AG04449 (cell line): ENCODE data around the gene TRAK1.
"Not testable (repeated sequence)": the region's sequence is repeated elsewhere in the genome, so short reads cannot be mapped to it uniquely, and the experiment has no call there.

Source experiments
- CTCF ChIA-PET: fragments of 350-600 bp; formaldehyde crosslinking; extraction: SDS; loops from one replicate; lab custom pipeline; 2021; ENCODE audit warnings: antibody characterized with exemption; lab: Yijun Ruan, JAX
- POLR2A ChIA-PET: fragments of 400-600, 350-600 bp; formaldehyde crosslinking; extraction: SDS; loops from one replicate; lab custom pipeline; 2020; ENCODE audit warnings: antibody characterized with exemption, inconsistent platforms; lab: Yijun Ruan, JAX
- DNase-seq: peaks from one replicate; pipeline ENCODE4 v3.0.0-alpha.2; 2010; ENCODE audit warnings: low read depth, low spot score
- H3K4me3 ChIP-seq: 2 replicates; pipeline ENCODE4 v1.5.1; 2011; ENCODE audit warnings: low read depth, mild to moderate bottlenecking, control low read depth, low read length
- TF ChIP-seq, protein P1 (sequence below): IDR thresholded peaks from one replicate; pipeline ENCODE4 v1.5.1; 2011; ENCODE audit warnings: mild to moderate bottlenecking, moderate library complexity, low read length, control low read depth, inconsistent platforms; ENCODE audit not compliant: insufficient read depth; ENCODE audit errors: missing control alignments

Gene TRAK1, protein sequence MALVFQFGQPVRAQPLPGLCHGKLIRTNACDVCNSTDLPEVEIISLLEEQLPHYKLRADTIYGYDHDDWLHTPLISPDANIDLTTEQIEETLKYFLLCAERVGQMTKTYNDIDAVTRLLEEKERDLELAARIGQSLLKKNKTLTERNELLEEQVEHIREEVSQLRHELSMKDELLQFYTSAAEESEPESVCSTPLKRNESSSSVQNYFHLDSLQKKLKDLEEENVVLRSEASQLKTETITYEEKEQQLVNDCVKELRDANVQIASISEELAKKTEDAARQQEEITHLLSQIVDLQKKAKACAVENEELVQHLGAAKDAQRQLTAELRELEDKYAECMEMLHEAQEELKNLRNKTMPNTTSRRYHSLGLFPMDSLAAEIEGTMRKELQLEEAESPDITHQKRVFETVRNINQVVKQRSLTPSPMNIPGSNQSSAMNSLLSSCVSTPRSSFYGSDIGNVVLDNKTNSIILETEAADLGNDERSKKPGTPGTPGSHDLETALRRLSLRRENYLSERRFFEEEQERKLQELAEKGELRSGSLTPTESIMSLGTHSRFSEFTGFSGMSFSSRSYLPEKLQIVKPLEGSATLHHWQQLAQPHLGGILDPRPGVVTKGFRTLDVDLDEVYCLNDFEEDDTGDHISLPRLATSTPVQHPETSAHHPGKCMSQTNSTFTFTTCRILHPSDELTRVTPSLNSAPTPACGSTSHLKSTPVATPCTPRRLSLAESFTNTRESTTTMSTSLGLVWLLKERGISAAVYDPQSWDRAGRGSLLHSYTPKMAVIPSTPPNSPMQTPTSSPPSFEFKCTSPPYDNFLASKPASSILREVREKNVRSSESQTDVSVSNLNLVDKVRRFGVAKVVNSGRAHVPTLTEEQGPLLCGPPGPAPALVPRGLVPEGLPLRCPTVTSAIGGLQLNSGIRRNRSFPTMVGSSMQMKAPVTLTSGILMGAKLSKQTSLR

DNA sequence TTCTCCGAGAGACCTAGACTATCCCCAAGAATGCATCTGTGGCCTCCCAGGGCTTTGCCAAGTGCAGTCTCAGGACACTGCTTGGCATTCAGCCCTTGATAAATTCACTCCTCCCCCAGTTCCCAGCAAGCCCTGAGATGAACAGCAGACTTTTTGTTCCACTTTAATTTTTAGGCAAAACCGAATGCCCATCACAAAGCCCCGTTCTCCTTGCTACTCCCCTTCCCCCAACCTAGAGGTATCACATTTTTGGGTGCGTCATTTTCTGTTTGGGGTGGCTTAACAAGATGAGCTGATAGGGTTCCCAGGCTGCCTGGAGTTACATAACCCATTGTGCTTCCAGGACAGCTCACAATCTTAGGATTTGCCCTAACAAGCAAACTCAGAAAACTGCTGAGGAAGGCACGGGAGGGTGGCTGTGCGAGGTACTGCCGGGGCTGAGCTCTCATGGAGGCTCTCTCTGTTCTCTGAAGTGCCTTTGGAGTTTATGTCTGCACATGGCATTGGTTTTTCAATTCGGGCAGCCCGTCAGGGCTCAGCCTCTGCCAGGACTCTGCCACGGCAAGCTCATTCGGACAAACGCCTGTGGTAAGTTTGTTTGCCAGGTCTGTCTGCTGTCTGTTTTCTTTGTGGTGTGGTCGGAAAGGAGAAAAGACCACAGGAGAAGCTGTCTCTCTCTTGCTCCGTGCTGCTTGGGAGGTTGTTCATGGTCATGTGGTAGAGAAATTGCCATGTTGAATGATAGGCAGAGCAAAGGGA lies at the start of gene TRAK1:
Gene TRAK1, plus strand, starts transcription at position 385 of the 759 bp plus-strand sequence. Its CDS starts 113 bp downstream, at position 498.
- DNase-seq, result no peak
- TF ChIP-seq, protein P1, sequence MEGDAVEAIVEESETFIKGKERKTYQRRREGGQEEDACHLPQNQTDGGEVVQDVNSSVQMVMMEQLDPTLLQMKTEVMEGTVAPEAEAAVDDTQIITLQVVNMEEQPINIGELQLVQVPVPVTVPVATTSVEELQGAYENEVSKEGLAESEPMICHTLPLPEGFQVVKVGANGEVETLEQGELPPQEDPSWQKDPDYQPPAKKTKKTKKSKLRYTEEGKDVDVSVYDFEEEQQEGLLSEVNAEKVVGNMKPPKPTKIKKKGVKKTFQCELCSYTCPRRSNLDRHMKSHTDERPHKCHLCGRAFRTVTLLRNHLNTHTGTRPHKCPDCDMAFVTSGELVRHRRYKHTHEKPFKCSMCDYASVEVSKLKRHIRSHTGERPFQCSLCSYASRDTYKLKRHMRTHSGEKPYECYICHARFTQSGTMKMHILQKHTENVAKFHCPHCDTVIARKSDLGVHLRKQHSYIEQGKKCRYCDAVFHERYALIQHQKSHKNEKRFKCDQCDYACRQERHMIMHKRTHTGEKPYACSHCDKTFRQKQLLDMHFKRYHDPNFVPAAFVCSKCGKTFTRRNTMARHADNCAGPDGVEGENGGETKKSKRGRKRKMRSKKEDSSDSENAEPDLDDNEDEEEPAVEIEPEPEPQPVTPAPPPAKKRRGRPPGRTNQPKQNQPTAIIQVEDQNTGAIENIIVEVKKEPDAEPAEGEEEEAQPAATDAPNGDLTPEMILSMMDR, result no peak
- ChIA-PET CTCF (interaction anchor here (0.8 to 2.5 kb wide), 5 partner anchors 9 to 193 kb away, joined by 3 to 17 read pairs (median 5); no protein-coding TSS in a partner anchor), POLR2A (no interaction called here)
- no peak within 1 kb of the TSS for H3K4me3 ChIP-seq

DNA sequence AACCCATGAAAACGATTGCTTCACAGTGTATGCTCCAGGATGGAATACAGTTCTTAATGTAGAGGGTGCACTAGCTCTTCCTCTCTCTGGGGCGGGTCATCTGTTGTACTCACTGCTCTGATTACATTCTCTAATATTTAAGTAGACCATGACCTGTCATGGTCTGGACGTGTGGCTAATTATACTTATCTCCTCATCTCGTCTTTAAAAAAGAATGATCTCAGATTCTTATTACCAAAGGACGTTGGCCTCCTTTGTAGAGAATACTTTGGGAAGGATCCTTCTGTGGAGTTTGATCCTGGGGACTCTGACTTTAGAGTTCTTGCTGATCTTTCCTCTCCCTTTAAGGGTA lies 48.4 kb upstream of the TRAK1 start:
- POLR2A ChIA-PET, result no interaction called here
- CTCF ChIA-PET, result no interaction called here
- H3K4me3 ChIP-seq, result no peak overlapping the region; the same call in 1 of the 2 replicates

DNA sequence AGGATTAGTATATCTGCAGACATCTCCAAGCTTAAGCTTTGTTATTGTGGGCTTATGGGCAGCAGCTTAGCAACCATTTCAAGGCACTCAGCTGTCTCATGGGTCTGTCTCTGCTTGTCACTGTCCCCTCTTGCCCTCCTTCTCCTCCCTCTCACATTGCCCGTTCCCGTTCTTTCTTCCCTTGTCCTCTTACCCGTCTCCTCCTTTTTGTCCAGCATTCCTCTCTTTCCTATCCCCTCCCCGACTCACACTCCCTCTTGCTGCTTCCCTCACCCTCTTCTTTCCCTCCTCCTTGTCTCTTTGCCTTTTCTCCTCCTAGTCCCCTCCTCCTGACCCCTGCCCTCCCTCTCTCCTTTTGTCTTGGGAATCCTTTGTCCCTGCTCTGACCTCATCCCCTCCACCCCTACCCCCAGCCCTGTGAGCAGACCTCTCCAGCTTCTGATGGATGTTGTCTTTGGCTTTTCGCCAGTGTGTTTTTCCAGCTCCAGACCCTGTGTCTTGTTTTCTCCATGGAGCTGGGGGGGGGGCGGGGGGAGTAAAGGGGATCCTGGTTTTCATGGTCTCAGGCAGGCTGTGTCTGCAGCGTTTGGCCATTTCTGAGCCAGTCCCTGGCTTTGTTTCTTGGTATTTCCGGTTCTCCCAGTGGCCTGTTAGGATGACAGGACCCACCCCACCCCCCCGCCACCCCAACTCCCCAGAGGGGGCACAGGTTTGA lies 47.9 kb upstream of the TRAK1 start:
- no peak for DNase-seq
- H3K4me3 ChIP-seq, result no peak overlapping the region; the same call in 1 of the 2 replicates
- TF ChIP-seq, protein P1, result no peak
- ChIA-PET POLR2A (interaction anchor here (0.9 kb wide), 1 partner anchor 14 kb away, joined by 3 read pairs; no protein-coding TSS in a partner anchor), CTCF (interaction anchor here (1.0 to 4.8 kb wide), 2 partner anchors 21 to 57 kb away, joined by 3 to 16 read pairs; no protein-coding TSS in a partner anchor)

More for the DNA sequence above, 48.4 kb upstream of the TRAK1 start:
- TF ChIP-seq, protein P1, result no peak
- DNase-seq, result no peak

DNA sequence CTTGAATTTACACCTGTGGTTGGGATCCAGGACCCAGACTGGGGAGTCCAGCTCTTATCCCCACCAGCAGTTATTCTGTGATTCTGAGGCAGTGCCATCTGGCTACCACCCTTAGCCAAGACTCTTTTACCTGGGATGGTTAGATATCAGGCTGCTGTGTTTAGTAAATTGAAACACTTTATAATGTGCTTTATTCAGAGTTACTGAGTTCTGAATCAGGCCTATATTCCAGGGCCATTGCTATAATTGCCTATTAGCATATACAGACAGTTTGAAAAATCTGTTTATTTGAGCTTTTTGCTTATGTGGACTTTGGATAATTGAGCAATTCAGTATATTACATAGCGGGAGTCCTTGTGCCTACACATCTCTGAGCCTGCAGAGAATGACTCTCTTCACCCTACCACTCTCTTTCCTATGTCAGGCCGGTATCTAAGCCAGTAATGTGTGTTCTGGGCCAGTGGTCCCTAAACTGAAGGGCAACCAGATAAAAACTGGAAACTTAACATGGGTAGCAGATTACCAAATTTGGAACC lies 45.4 kb upstream of the TRAK1 start:
- H3K4me3 ChIP-seq, result no peak overlapping the region
- POLR2A ChIA-PET, result interaction anchor here (1.3 kb wide), 1 partner anchor 9 kb away, joined by 4 read pairs; no protein-coding TSS in a partner anchor
- DNase-seq, result no peak
- CTCF ChIA-PET, result interaction anchor here (1.5 to 4.8 kb wide), 4 partner anchors 9 to 54 kb away, joined by 3 to 16 read pairs (median 4); no protein-coding TSS in a partner anchor
- TF ChIP-seq, protein P1, result no peak

DNA sequence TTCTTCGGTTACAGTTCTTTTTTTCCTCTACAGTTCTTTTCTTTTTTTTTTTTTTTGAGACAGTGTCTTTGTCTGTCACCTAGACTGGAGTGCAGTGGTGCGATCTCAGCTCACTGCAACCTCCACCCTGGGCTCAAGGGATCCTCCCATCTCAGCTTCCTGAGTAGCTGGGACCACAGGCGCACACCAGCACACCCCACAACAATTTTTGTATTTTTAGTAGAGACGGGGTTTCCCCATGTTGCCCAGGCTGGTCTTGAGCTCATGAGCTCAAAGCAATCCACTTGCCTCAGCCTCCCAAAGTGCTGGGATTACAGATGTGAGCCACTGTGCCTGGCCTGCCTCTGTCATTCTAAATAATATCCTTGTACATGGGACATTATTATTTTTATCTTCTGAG lies 42.6 kb upstream of the TRAK1 start:
- POLR2A ChIA-PET, result interaction anchor here (0.7 kb wide), 1 partner anchor 13 kb away, joined by 4 read pairs; no protein-coding TSS in a partner anchor
- H3K4me3 ChIP-seq, CTCF ChIA-PET, DNase-seq: not testable (repeated sequence)
